SU-DHL-6 (cell line): Measurements from ENCODE around the gene EIF2AK2.

ENCODE experiments used
- H2AFZ ChIP-seq: fragments of 200-600 bp; sonication (generic); 2 replicates; pipeline ENCODE4 v1.6.1; 2014; ENCODE audit warnings: low read depth, mild to moderate bottlenecking, moderate library complexity, mixed read lengths, antibody characterized with exemption, low read length; ENCODE audit not compliant: severe bottlenecking
- H3F3A ChIP-seq: fragments of 200-600 bp; shearing (Covaris generic); 2 replicates; pipeline ENCODE4 v1.6.0; 2016; ENCODE audit warnings: antibody characterized with exemption, mild to moderate bottlenecking; ENCODE audit not compliant: insufficient read depth
- H3K27ac ChIP-seq: fragments of 200-600 bp; sonication (generic); 2 replicates; pipeline ENCODE4 v1.5.1; 2016; ENCODE audit warnings: low read depth, mild to moderate bottlenecking, low read length, moderate library complexity, mixed read lengths
- H3K27me3 ChIP-seq: fragments of 200-600 bp; sonication (generic), shearing (Covaris generic); 2 replicates; pipeline ENCODE4 v1.6.0; 2014; ENCODE audit warnings: mild to moderate bottlenecking, low read length
- H3K36me3 ChIP-seq: fragments of 200-600 bp; sonication (generic); 2 replicates; pipeline ENCODE4 v1.6.1; 2014; ENCODE audit warnings: mild to moderate bottlenecking, low read length, mixed read lengths
- H3K4me2 ChIP-seq: fragments of 300-600, 200-600 bp; shearing (Covaris generic), sonication (generic); 2 replicates; pipeline ENCODE4 v1.6.0; 2014; ENCODE audit warnings: low read length, low read depth, mild to moderate bottlenecking; ENCODE audit not compliant: poor library complexity, severe bottlenecking
- H3K4me3 ChIP-seq: fragments of 200-600 bp; sonication (generic); 2 replicates; pipeline ENCODE4 v1.5.1; 2014; ENCODE audit warnings: antibody characterized with exemption, low read length, mild to moderate bottlenecking, mixed read lengths; ENCODE audit not compliant: insufficient read depth, poor library complexity, severe bottlenecking
- H3K79me2 ChIP-seq: fragments of 200-600 bp; sonication (generic); 2 replicates; pipeline ENCODE4 v1.6.1; 2014; ENCODE audit warnings: mild to moderate bottlenecking, low read length, moderate library complexity; ENCODE audit not compliant: insufficient read depth
- H3K9ac ChIP-seq: fragments of 200-600 bp; sonication (generic); 2 replicates; pipeline ENCODE4 v1.7.0; 2014; ENCODE audit warnings: mild to moderate bottlenecking, low read length
- H3K9me2 ChIP-seq: fragments of 200-600 bp; sonication (generic); replicated peaks from 2 replicates; pipeline ENCODE4 v1.6.1; 2014; ENCODE audit warnings: low read length; ENCODE audit not compliant: insufficient read depth
- H3K9me3 ChIP-seq: fragments of 200-600 bp; sonication (generic); 2 replicates; pipeline ENCODE4 v1.6.1; 2014; ENCODE audit warnings: low read length, mixed read lengths; ENCODE audit not compliant: insufficient read depth
- H4K20me1 ChIP-seq: fragments of 200-600 bp; sonication (generic); 2 replicates; pipeline ENCODE4 v1.6.1; 2014; ENCODE audit warnings: low read depth, mild to moderate bottlenecking, antibody characterized with exemption, low read length, moderate library complexity, mixed read lengths
- EZH2phosphoT487 ChIP-seq: fragments of 200-600 bp; sonication (generic), shearing (Covaris generic); conservative IDR thresholded peaks from 2 replicates; pipeline ENCODE4 v1.6.1; 2018; ENCODE audit warnings: mild to moderate bottlenecking, antibody characterized with exemption, low read length, moderate library complexity, mixed read lengths
- TF ChIP-seq, protein P1 (sequence below): fragments of 200-600 bp; sonication (generic); IDR thresholded peaks from one replicate; pipeline ENCODE4 v1.5.1; 2017; ENCODE audit warnings: antibody characterized with exemption, mild to moderate bottlenecking, low read length, moderate library complexity; ENCODE audit not compliant: insufficient read depth, poor library complexity, severe bottlenecking

The EIF2AK2 gene

DNA sequence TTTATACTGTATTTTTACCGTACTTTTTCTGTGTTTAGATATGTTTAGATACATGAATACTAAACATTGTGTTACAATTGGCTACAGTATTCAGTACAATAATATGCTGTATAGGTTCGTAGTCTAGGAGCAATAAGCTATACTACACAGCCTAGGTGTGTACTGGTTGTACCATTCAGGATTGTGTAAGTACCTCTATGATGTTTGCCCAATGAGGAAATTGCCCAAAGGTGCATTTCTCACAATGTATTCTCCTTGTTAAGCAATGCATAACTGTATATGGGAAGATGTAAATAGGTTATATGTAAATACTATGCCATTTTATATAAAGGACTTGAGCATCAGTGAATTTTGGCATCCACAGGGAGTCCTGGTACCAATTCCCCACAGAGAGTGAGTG is 10.7 kb downstream of the EIF2AK2 start:
- no peak for TF ChIP-seq EZH2phosphoT487
- TF ChIP-seq, protein P1, sequence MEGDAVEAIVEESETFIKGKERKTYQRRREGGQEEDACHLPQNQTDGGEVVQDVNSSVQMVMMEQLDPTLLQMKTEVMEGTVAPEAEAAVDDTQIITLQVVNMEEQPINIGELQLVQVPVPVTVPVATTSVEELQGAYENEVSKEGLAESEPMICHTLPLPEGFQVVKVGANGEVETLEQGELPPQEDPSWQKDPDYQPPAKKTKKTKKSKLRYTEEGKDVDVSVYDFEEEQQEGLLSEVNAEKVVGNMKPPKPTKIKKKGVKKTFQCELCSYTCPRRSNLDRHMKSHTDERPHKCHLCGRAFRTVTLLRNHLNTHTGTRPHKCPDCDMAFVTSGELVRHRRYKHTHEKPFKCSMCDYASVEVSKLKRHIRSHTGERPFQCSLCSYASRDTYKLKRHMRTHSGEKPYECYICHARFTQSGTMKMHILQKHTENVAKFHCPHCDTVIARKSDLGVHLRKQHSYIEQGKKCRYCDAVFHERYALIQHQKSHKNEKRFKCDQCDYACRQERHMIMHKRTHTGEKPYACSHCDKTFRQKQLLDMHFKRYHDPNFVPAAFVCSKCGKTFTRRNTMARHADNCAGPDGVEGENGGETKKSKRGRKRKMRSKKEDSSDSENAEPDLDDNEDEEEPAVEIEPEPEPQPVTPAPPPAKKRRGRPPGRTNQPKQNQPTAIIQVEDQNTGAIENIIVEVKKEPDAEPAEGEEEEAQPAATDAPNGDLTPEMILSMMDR: no peak
- Histone ChIP-seq H3K36me3 (no peaks in the 10 kb centered on the region), H3K9ac (no peak overlapping the region), H4K20me1 (no peaks in the 10 kb centered on the region), H3K4me3 (no peak overlapping the region), H3K79me2 (no peaks in the 10 kb centered on the region), H3K27ac (no peak overlapping the region), H3K9me3 (no peaks in the 10 kb centered on the region), H3K4me2 (no peak overlapping the region), H3K9me2 (no peaks in the 10 kb centered on the region), H2AFZ (no peak overlapping the region), H3K27me3 (no peaks in the 10 kb centered on the region), H3F3A (no peaks in the 10 kb centered on the region)

DNA sequence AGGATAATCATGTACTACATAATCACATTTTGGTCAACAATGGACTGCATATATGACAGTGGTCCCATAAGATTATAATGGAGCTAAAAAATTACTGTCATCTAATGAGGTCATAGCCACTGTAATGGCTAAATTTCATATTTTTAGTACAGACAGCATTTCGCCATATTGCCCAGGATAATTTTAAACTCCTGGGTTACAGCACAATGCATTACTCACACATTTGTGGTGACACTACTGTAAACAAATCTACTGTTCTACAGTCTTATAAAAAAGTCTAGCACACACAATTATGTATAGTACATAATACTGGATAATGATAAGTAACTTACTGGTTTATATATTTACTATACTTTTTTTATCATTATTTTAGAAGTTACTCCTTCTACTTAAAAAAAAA is 12.8 kb downstream of the EIF2AK2 start:
- no peaks in the 10 kb centered on the region for H3K79me2 ChIP-seq
- no peak for TF ChIP-seq EZH2phosphoT487
- TF ChIP-seq, protein P1: no peak
- no peaks in the 10 kb centered on the region for H3K27me3 ChIP-seq
- no peak overlapping the region for H3K4me2 ChIP-seq
- no peak overlapping the region for H2AFZ ChIP-seq
- H4K20me1 ChIP-seq: no peaks in the 10 kb centered on the region
- H3K27ac ChIP-seq: no peak overlapping the region
- no peaks in the 10 kb centered on the region for H3K36me3 ChIP-seq
- H3K9me3 ChIP-seq: no peaks in the 10 kb centered on the region
- H3K4me3 ChIP-seq: no peak overlapping the region
- no peaks in the 10 kb centered on the region for H3F3A ChIP-seq
- H3K9ac ChIP-seq: no peak overlapping the region
- no peaks in the 10 kb centered on the region for H3K9me2 ChIP-seq

DNA sequence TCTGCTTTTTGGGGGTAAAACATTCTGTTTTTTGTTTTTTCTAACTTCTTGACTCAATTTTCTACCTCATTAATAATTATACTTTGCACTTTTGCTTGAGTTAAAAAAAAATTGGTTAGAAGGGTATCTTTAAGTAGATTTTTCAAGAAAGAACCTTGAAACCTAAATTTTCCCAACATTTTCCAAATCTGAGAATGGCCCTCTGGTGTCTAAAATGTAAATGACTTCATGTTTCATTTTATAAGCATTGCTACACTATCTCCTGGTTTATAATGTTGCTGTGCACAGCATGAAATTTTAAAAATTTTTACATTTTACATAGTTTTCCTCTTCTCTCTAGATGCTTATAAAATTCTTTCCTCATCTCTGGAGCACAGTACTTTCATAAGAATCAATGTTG is 14.2 kb downstream of the EIF2AK2 start:
- Histone ChIP-seq H3K79me2 (no peaks in the 10 kb centered on the region), H3K9me3 (no peaks in the 10 kb centered on the region), H4K20me1 (no peaks in the 10 kb centered on the region), H3K9ac (no peak overlapping the region), H2AFZ (no peak overlapping the region), H3K27me3 (no peaks in the 10 kb centered on the region), H3K4me2 (no peak overlapping the region), H3K27ac (no peak overlapping the region), H3K9me2 (no peaks in the 10 kb centered on the region), H3F3A (no peaks in the 10 kb centered on the region), H3K36me3 (no peaks in the 10 kb centered on the region), H3K4me3 (no peak overlapping the region)
- no peak for TF ChIP-seq EZH2phosphoT487
- TF ChIP-seq, protein P1: no peak

DNA sequence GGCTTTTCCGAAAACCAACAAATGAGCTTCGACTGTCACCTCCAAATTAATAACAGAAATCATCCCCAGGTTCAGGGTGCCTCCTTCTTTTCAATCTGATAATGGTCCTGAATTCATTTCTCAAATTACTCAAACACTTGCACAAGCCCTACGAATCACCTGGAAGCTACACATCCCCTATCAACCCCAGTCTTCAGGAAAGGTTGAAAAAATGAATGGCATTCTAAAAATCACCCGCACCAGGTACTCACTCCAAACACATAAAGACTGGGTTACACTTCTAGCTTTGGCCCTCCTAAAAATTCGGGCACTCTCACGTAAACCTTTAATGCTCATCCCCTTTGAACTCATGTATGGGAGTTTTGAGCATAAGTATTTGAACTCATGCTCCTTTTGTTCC is 23.9 kb downstream of the EIF2AK2 start:
- no peaks in the 10 kb centered on the region for H3K79me2 ChIP-seq
- H3K27me3 ChIP-seq: no peaks in the 10 kb centered on the region
- no peak overlapping the region for H2AFZ ChIP-seq
- H3K9ac ChIP-seq: no peak overlapping the region
- H3K36me3 ChIP-seq: no peaks in the 10 kb centered on the region
- H3K9me3 ChIP-seq: no peaks in the 10 kb centered on the region
- no peak overlapping the region for H3K4me2 ChIP-seq
- H3K4me3 ChIP-seq: no peak overlapping the region
- TF ChIP-seq, protein P1: no peak
- no peak for TF ChIP-seq EZH2phosphoT487
- no peak overlapping the region for H3K27ac ChIP-seq
- no peaks in the 10 kb centered on the region for H4K20me1 ChIP-seq
- no peaks in the 10 kb centered on the region for H3F3A ChIP-seq
- H3K9me2 ChIP-seq: no peaks in the 10 kb centered on the region
